Calu3 (cell line): ENCODE data around the gene NDUFB11. TPM values are rescaled to one million over a fixed set of nuclear protein-coding genes. Genes with fewer than 3 reads are reported as not detected.
A peak's percentile ranks its signal among the peaks of the same experiment; 100 is the strongest.

ENCODE experiments used
- BruUV-seq: library from RNA; stranded (reverse); fragments of 400-500 nt; replicated peaks from 2 replicates; lab custom pipeline; 2021; lab: Mats Ljungman, UMichigan
- CTCF ChIA-PET: fragments of 300-600 bp; sonication (Branson Sonifier 250); formaldehyde crosslinking; loops from one replicate; lab custom pipeline; 2022; ENCODE audit warnings: antibody characterized with exemption; lab: Charles Lee
- DNase-seq: peaks from one replicate; pipeline ENCODE4 v3.0.0; 2022
- H3K27ac Mint-ChIP-seq: one replicate; pipeline ENCODE4 v1.8.0; 2022; ENCODE audit warnings: mixed read lengths; ENCODE audit not compliant: unreplicated experiment
- H3K27me3 Mint-ChIP-seq: one replicate; pipeline ENCODE4 v1.8.0; 2022; ENCODE audit warnings: mixed read lengths; ENCODE audit not compliant: unreplicated experiment
- H3K36me3 Mint-ChIP-seq: one replicate; pipeline ENCODE4 v1.8.0; 2022; ENCODE audit warnings: mild to moderate bottlenecking, moderate library complexity, mixed read lengths; ENCODE audit not compliant: insufficient read depth, unreplicated experiment
- H3K4me1 Mint-ChIP-seq: one replicate; pipeline ENCODE4 v1.8.0; 2022; ENCODE audit warnings: mild to moderate bottlenecking, low read depth, mixed read lengths; ENCODE audit not compliant: unreplicated experiment
- H3K4me3 Mint-ChIP-seq: one replicate; pipeline ENCODE4 v1.8.0; 2022; ENCODE audit warnings: mild to moderate bottlenecking, low read depth, moderate library complexity, mixed read lengths; ENCODE audit not compliant: unreplicated experiment
- H3K9me3 Mint-ChIP-seq: one replicate; pipeline ENCODE4 v1.8.0; 2022; ENCODE audit warnings: low read depth, mixed read lengths; ENCODE audit not compliant: unreplicated experiment
- intact Hi-C: fragments of 100-400 bp; cut with micrococcal nuclease; formaldehyde crosslinking; loops from one replicate; pipeline ENCODE4 v1.10.0; 2022; ENCODE audit not compliant: unreplicated experiment
- total RNA-seq: library from RNA; stranded (reverse); gene quantifications from 2 replicates; pipeline ENCODE4 v1.2.3, GENCODE V29; 2022
- TF ChIP-seq, protein P1 (sequence below): fragments of 200-600 bp; IDR thresholded peaks from one replicate; pipeline ENCODE4 v1.8.0; 2022; ENCODE audit warnings: antibody characterized with exemption; ENCODE audit not compliant: unreplicated experiment

The NDUFB11 gene
- total RNA-seq, 1 experiment from 2014 or later = 102 TPM

- Mint-ChIP-seq H3K27ac (no peak overlapping the region), H3K4me3 (no peak overlapping the region), H3K9me3 (no peaks in the 10 kb centered on the region), H3K36me3 (peaks cover 52% of the 10 kb centered on the region), H3K4me1 (peaks cover 9% of the 10 kb centered on the region), H3K27me3 (no peaks in the 10 kb centered on the region)
- TF ChIP-seq, protein P1, sequence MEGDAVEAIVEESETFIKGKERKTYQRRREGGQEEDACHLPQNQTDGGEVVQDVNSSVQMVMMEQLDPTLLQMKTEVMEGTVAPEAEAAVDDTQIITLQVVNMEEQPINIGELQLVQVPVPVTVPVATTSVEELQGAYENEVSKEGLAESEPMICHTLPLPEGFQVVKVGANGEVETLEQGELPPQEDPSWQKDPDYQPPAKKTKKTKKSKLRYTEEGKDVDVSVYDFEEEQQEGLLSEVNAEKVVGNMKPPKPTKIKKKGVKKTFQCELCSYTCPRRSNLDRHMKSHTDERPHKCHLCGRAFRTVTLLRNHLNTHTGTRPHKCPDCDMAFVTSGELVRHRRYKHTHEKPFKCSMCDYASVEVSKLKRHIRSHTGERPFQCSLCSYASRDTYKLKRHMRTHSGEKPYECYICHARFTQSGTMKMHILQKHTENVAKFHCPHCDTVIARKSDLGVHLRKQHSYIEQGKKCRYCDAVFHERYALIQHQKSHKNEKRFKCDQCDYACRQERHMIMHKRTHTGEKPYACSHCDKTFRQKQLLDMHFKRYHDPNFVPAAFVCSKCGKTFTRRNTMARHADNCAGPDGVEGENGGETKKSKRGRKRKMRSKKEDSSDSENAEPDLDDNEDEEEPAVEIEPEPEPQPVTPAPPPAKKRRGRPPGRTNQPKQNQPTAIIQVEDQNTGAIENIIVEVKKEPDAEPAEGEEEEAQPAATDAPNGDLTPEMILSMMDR = no peak
- CTCF ChIA-PET = interaction anchor here (1.1 kb wide), 1 partner anchor 22 kb away, joined by 3 read pairs; no protein-coding TSS in a partner anchor
- intact Hi-C loops = no loop called here
- BruUV-seq = no TSS peak
- no peak for DNase-seq
Measured at GRCh38 chrX:47151435-47151834, 6.9 kb upstream of the NDUFB11 start.

DNA sequence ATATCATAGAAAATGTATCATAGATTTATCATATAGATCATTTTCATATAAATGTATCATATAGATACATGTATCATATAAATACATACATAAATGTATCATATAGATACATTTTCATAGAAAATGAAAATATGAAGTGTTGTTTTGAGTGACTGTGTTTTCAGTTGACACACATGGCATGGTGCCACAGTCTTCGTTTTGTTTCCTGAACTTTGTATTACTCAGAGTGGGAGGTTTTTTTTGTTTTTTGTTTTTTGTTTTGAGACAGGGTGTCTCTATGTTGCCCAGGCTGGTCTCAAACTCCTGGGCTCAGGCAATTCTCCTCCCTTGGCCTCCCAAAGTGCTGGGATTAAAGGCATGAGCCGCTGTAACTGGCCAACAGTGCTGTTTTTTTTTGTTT lies 4.4 kb upstream of the NDUFB11 start:
- H3K27me3 Mint-ChIP-seq = no peaks in the 10 kb centered on the region
- no TSS peak for BruUV-seq
- H3K4me1 Mint-ChIP-seq = peaks cover 9% of the 10 kb centered on the region
- TF ChIP-seq, protein P1 = no peak
- H3K27ac Mint-ChIP-seq = no peak overlapping the region
- no peak for DNase-seq
- no peaks in the 10 kb centered on the region for H3K9me3 Mint-ChIP-seq
- H3K36me3 Mint-ChIP-seq = peaks cover 63% of the 10 kb centered on the region
- CTCF ChIA-PET = no interaction called here
- intact Hi-C loops = no loop called here
- no peak overlapping the region for H3K4me3 Mint-ChIP-seq

DNA sequence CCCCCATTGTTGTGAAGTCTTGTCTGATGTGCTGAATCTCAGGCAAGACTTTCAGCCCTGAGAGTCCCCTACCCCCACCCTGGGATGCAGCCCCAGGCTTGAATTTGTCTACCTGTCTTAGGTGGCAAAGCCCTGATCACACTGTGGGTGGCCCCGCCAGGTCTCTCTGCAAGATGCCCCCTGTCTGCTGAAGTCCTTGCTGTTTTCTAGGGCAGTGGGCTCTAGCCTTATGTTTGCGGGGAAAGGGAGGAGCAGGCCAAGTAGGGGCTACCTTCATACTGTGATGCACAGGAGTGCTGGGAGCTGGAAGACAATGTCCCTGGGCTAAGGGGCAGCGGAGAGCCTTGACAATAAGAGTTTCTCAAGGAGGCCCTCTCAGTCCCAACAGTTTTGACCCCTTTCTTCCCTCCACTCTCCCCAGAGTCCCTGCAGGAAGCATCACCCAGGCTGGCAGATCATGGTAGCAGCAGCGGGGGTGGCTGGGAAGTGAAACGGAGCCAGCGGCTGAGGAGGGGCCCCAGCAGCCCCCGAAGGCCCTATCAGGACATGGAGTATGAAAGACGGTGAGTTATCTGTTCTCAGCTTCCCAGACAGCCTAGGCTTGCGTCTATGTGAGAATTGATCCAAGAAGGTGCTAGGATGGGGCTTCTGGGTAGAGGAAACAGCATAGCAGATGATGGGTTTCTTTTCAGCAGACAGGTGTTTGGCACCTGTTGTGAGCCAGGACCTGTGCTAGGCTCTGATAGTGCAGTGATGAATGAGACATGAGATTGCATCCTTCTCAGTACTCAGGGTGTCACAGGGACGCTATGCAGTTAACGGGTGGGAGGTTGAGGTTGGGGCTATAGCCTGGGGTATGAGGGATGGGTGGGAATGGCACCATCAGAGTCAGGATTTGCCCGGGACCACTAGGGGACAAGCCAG lies 2.7 kb upstream of the NDUFB11 start:
- Mint-ChIP-seq H3K27ac (peak overlapping the region; percentile 44), H3K27me3 (no peaks in the 10 kb centered on the region), H3K9me3 (no peaks in the 10 kb centered on the region), H3K4me1 (peaks cover 9% of the 10 kb centered on the region), H3K4me3 (peak overlapping the region; percentile 100), H3K36me3 (peaks cover 71% of the 10 kb centered on the region)
- TF ChIP-seq, protein P1 = no peak
- intact Hi-C loops = no loop called here
- no peak for DNase-seq
- CTCF ChIA-PET = no interaction called here
- BruUV-seq = no TSS peak

- Mint-ChIP-seq H3K9me3 (no peaks in the 10 kb centered on the region), H3K27ac (peak overlapping the region; percentile 100), H3K4me3 (peak overlapping the region; percentile 100), H3K36me3 (peaks cover 70% of the 10 kb centered on the region), H3K27me3 (no peaks in the 10 kb centered on the region), H3K4me1 (peaks cover 9% of the 10 kb centered on the region)
- TF ChIP-seq, protein P1 = no peak
- intact Hi-C loops = no loop called here
- DNase-seq = no peak
- TSS peak; percentile 21 for BruUV-seq
- CTCF ChIA-PET = no interaction called here
Measured at GRCh38 chrX:47146121-47146935, 1.8 kb upstream of the NDUFB11 start.
